ENCODE data around the gene HID1. TPM values are rescaled to one million over a fixed set of nuclear protein-coding genes. Genes with fewer than 3 reads are reported as not detected.

The HID1 gene
- total RNA-seq, 1 experiment from 2014 or later, result 12.7 TPM

DNA sequence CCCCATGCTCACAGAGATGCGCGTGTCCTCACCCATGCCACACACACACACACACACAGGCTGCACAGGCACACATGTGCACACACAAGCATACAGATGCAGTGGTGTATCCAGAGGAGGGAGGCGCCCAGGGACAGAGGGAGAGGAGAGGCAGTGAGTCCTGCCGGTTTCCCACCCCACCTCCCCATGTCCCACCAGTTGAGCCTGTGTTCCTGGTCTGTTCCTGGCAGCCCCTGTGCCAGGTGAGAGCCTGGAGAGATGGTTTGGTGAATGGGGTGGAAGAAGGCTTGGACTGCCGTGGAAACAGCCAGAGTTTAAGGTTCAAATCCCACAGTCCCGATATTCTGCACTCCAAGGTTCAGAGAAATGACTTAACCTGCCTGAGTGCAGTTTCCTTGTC, 68.9 kb downstream of the HID1 start:
- H3K23ac ChIP-seq (ENCODE audit: insufficient read length, low read depth, low read length), result no peak overlapping the region
- no peaks in the 10 kb centered on the region for H3K27me3 ChIP-seq (ENCODE audit: insufficient read depth, low read length)
- H3K56ac ChIP-seq (ENCODE audit: insufficient read length, low read depth, low read length), result no peak overlapping the region
- H2BK20ac ChIP-seq (ENCODE audit: low read depth, low read length, poor library complexity, severe bottlenecking), result no peak overlapping the region
- no peak overlapping the region for H2BK12ac ChIP-seq (ENCODE audit: insufficient read length, low read depth, low read length)
- no peaks in the 10 kb centered on the region for H4K20me1 ChIP-seq (ENCODE audit: control insufficient read depth, insufficient read depth, insufficient read length)
- no peak overlapping the region for H2AFZ ChIP-seq (ENCODE audit: low read length)
- TF ChIP-seq, protein P1, sequence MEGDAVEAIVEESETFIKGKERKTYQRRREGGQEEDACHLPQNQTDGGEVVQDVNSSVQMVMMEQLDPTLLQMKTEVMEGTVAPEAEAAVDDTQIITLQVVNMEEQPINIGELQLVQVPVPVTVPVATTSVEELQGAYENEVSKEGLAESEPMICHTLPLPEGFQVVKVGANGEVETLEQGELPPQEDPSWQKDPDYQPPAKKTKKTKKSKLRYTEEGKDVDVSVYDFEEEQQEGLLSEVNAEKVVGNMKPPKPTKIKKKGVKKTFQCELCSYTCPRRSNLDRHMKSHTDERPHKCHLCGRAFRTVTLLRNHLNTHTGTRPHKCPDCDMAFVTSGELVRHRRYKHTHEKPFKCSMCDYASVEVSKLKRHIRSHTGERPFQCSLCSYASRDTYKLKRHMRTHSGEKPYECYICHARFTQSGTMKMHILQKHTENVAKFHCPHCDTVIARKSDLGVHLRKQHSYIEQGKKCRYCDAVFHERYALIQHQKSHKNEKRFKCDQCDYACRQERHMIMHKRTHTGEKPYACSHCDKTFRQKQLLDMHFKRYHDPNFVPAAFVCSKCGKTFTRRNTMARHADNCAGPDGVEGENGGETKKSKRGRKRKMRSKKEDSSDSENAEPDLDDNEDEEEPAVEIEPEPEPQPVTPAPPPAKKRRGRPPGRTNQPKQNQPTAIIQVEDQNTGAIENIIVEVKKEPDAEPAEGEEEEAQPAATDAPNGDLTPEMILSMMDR (conservative IDR thresholded peaks at IDR 0.05), result no peak
- H3T11ph ChIP-seq (ENCODE audit: low read length), result no peak overlapping the region
- no peaks in the 10 kb centered on the region for H3K79me1 ChIP-seq (ENCODE audit: insufficient read depth, low read depth, low read length, poor library complexity, severe bottlenecking)
- H3K4me2 ChIP-seq (ENCODE audit: insufficient read depth, insufficient read length, low read length), result no peak overlapping the region
- H3K23me2 ChIP-seq (ENCODE audit: insufficient read length, low read depth, low read length, poor library complexity, severe bottlenecking), result no peaks in the 10 kb centered on the region
- H3K14ac ChIP-seq (ENCODE audit: insufficient read depth, low read length), result no peak overlapping the region
- H3K9me3 Mint-ChIP-seq, result peaks cover 0 to 3% of the 10 kb centered on the region in 2 experiments; a peak in 1 of 5 replicates
- H4K91ac ChIP-seq (ENCODE audit: insufficient read length, low read depth, low read length), result no peak overlapping the region
- H2AK5ac ChIP-seq (ENCODE audit: insufficient read length, low read length), result no peak overlapping the region
- no peak overlapping the region for H3K9ac ChIP-seq (ENCODE audit: extremely low read depth, insufficient read length, low read length)
- H3K27ac ChIP-seq (ENCODE audit: insufficient read length, low read depth, low read length), result no peak overlapping the region
- peaks cover 0 to 2% (median 0%) of the 10 kb centered on the region in 3 experiments; a peak in 3 of 7 replicates for H3K36me3 Mint-ChIP-seq (ENCODE audit: insufficient read depth in 1 of 3, low read depth in 3 of 3)
- H2BK5ac ChIP-seq (ENCODE audit: insufficient read length, low read length), result no peak overlapping the region
- H3K18ac ChIP-seq (ENCODE audit: insufficient read length, low read depth, low read length), result no peak overlapping the region
- no peaks in the 10 kb centered on the region for H3K79me2 ChIP-seq (ENCODE audit: insufficient read depth, low read length)
- no peak overlapping the region for H2BK15ac ChIP-seq (ENCODE audit: low read depth, low read length)
- no peak overlapping the region; a peak in 1 of 7 replicates for H3K27ac Mint-ChIP-seq
- no peaks in the 10 kb centered on the region for H3K9me3 ChIP-seq (ENCODE audit: control insufficient read depth, low read depth, low read length)
- peak; percentile 28 for DNase-seq
- H4K5ac ChIP-seq (ENCODE audit: insufficient read length, low read depth, low read length), result no peak overlapping the region
- peaks cover 48% of the 10 kb centered on the region for H3K27me3 Mint-ChIP-seq (ENCODE audit: low read depth)
- H3K4ac ChIP-seq (ENCODE audit: low read depth, low read length), result no peak overlapping the region
- peaks cover 3% of the 10 kb centered on the region for H3K4me1 ChIP-seq (ENCODE audit: insufficient read depth, low read length)
- H3K4me1 Mint-ChIP-seq, result peaks cover 18 to 29% of the 10 kb centered on the region in 2 experiments
- no peak overlapping the region for H4K8ac ChIP-seq (replicated peaks; ENCODE audit: insufficient read length, low read depth, low read length)
- WGBS (ENCODE audit: extremely low coverage, insufficient read length, low lambda C conversion rate), result no CpG with 5 or more reads among the region's 6 CpGs
- H2BK120ac ChIP-seq (ENCODE audit: low read depth, low read length, poor library complexity, severe bottlenecking), result no peak overlapping the region
- no peak overlapping the region for H3K4me3 Mint-ChIP-seq

Measured in H9 (cell line).